ENCODE data around the gene ITGAD.
"Not testable (repeated sequence)": the region's sequence is repeated elsewhere in the genome, so short reads cannot be mapped to it uniquely, and the experiment has no call there.

The ITGAD gene

DNA sequence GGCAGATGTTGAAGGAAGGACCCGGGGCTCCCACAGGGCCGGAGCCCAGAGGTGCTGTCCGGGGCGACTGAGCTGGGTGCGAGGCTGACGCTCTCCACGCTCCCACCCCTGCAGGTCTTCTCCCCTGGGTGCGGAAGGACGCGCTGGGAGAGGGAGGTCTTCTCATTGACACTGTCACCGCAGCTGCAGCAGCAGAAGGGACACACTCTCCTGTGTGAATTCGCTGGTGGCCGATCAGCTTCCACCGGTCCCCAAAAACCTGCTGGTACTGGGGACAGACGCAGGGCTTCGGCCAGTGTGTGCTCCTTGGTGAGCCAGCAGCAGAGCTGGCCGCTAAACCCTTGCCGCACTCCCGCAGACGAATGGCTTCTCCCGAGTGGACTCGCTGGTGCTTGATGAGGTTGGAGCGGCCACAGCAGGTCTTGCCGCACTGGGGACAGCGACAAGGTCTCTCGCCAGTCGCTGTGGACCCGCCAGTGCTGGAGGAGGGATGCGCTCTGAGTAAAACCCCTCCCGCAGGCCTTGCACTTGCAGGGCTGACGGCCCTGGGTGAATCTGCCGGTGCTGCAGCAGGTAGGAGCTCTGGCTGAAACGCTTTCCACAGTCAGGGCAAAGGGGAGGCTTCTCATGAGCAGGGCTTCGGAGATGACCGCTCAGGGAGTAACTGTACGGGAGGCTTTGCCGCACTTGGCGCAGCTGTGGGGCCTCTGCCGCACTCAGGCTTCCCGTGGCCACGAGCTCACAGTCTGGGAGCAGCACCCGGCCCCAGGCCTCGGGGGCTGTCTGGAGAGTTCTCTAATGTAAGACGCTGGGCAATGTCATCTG is 43.3 kb downstream of the ITGAD start:
- DNase-seq: no peak

DNA sequence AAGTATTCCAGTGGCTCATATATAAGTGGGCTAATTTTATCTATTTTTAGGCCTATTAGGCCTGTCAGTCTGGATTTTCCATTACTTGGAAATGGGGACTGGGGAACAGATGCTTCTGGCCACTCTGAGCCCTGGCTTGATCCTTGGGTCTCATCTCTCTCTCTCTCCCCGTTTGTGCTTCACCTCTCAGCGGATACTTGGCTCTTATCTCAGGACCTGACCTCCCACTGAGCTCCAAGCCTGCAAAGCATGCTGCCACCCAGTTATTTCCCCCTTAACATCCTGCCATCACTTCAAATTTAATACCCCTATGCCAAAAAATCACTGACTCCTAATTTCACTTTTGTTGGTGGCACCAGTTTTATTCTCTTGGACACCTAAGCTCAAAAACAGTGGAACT is 45.3 kb downstream of the ITGAD start:
- DNase-seq: no peak

DNA sequence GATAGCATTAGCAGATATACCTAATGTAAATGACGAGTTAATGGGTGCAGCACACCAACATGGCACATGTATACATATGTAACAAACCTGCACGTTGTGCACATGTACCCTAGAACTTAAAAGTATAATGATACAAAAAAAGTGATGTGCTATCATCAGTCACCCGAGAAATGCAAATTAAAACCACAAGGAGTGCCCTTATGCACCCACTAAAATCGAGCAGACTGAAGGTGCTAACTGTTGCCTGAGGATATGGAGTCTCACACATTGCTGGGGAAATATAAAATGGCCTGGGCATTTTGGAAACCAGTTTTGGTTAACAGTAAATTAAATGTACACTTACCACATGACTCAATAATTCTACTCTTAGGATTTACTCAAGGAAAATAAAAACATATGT is 45.9 kb downstream of the ITGAD start:
- not testable (repeated sequence) for DNase-seq

DNA sequence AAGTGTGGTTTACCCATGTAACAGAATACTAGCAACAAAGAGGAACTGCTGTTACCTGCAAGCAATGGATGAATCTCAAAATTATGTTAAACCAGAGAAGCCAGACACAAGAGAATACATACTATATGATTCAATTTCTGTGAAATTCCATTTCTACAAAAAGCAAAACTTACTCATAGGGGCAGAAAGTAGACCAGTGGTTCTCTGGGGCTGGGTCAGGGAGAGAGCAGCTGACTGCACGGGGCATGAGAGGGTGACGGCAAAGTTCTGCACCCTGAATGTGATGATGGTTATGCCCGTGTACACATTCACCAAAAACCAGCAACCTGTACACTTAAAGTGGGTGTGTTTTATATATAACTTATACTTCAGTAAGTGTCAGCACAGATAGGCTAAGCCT is 46.4 kb downstream of the ITGAD start:
- no peak for DNase-seq

DNA sequence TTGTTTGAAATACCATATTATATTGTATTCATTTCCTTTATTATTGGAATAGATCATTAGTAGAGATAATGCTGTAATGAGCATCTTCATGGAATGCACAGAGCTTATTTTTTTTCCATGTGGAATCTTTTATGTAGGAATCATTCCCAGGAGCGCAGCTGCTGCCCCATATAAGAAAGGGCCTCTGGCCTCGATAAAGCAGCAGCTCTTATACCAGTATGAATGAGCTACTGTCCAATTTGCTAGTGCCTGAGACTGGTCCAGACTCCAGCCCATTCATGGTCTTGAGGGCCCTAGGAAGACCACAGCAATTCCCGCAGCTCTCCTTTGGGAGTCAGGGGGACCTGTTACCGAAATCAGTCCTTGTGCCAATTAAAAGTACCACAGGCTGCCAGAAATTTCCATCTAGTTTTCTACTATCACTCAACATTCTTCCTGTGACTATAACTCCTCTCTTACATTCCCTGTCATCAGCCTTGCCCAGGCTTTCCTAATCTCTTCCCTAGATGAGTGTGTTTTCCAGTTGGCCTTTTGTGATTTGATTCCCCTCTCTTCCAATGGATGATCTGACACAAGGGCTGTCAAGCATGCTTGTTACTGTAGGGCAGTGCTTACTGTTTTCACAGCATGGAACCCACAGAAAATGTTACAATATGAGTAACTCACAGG is 47.5 kb downstream of the ITGAD start:
- DNase-seq: no peak

DNA sequence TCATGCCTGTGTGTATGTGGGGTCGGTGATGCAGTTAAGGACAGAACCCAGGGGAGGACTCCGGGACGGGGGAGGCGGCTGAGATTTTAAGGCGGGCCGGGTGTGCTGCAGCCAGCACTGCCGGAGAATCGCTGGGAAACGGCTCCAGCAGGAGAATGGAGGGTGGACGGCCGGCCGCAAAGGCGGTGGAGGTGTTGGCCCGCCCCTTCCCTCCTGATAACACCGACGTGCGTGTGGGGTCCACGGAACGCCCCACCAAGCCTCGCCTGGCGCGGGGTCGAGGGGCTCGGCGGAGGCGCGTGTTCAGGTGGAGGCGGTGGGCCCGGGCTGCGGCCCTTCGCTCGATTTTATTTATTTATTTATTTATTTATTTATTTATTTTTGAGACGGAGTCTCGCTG is 48.8 kb downstream of the ITGAD start:
- no peak for DNase-seq

DNA sequence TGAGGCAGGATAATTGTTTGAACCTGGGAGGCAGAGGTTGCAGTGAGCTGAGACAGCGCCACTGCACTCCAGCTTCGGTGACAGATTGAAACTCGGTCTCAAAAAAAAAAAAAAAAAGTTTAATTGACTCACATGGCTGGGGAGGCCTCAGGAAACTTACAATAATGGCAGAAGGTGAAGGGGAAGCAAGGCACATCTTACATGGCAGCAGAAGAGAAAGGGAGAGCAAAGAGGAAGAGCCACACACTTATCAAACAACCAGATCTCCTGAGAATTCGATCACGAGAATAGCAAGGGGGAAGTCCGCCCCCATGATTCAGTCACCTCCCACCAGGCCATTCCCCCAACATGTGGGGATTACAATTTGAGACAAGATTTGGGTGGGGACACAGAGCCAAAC is 52.8 kb downstream of the ITGAD start:
- not testable (repeated sequence) for DNase-seq

DNA sequence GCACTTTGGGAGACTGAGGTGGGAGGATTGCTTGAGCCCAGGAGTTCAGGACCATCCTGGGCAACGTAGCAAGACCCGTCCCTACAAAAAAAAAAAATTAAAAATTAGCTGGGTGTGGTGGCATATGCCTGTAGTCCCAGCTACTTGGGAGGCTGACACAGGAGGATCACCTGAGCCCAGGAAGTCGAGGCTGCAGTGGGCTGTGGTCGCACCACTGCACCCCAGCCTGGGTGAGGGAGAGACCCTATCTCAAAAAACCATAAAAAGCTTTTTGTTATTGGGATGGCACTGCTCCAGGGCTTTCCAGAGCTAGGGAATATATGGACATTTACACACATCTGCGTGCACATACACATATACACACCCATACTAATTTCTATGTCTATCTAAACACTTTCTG is 58.1 kb downstream of the ITGAD start:
- no peak for DNase-seq

DNA sequence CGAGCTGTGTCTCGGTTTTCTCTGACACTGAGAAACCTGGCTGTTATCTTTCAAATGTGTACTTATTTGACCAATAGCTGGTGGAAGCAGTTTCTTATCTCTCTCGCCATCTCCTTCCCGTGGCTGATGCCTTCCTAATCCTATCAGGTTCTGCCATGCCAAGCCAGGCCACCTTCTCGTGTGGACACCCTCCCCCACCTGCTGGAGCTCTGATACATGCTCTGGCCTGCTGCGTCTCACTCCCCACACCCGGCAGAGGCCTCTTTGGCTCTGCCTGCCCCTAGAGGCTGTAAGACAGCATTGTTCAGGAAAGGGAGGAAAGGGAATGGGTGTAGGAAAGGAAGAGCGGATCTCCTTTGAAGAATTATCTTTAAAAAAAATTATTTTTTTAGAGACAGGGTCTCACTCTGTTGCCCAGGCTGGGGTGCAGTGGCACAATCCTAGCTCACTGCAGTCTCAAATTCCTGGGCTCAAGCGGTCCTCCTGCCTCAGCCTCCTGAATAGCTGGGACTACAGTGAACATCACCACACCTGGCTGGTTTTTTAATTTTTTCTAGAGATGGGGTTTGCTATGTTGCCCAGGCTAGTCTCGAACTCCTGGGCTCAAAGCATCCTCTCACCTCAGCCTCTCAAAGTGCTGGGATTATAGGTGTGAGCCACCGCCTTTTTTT is 58.7 kb downstream of the ITGAD start:
- DNase-seq: no peak

DNA sequence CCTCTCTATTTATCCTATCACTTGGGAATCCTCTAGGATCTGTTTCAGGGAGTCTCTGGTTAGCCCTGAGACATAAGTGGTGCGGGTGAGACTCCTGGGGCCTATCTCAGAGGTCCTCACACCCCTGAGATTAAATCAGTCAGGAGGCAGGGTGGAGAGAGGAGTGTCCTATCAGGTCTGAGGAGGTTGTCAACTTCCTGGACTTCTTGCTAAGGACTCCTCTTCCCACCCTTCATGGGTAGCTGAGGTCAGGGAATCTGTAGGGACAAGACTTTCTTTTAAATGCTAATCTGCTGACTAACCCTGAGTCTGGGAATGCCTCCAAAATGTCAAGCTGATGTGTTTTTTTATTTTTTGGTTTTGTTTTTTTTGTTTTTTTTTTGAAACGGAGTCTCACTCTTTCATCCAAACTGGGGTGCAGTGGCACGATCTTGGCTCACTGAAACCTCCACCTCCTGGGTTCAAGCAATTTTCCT is 59.5 kb downstream of the ITGAD start:
- DNase-seq: no peak

DNA sequence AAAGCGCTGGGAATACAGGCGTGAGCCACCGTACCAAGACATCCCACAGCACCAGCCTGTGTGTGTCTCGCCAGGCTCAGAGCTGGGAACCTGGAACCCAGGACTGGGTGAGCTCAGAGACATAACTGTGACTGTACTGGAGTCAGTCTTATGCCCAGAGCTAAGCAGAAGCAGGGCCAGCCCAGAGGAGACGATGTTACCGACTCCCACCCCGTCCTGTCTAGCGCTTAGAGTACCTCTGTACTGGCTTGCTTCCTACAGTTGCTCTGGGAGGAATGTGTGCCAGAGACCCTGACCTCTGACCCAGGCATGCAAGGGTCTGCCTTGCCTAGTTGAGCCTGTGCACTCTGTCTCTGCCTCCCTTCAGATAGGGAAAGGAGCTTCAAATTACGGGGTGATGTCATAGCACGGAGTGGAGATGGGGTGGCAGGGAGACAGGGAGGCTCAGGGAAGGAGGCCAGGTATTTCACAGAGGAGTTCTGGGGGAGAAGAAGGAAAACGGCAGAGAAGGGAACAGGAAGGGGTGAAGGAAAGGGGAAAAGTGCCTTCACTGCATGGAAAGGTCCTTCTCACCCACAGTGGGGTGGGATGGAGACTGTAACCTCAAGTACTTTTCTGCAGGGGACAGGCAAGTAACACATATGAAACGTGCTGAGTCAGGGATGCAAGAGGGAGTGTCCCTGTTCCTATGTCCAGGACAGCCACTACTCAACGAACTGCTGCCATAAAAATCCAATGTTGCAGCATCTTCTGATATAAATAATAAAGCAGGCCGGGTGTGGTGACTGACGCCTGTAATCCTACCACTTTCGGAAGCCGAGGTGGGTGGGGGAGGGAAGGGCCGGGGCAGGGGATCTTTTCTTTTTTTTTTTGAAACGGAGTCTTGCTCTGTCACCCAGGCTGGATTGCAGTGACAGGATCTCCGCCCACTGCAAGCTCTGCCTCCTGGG is 60.4 kb downstream of the ITGAD start:
- DNase-seq: no peak

DNA sequence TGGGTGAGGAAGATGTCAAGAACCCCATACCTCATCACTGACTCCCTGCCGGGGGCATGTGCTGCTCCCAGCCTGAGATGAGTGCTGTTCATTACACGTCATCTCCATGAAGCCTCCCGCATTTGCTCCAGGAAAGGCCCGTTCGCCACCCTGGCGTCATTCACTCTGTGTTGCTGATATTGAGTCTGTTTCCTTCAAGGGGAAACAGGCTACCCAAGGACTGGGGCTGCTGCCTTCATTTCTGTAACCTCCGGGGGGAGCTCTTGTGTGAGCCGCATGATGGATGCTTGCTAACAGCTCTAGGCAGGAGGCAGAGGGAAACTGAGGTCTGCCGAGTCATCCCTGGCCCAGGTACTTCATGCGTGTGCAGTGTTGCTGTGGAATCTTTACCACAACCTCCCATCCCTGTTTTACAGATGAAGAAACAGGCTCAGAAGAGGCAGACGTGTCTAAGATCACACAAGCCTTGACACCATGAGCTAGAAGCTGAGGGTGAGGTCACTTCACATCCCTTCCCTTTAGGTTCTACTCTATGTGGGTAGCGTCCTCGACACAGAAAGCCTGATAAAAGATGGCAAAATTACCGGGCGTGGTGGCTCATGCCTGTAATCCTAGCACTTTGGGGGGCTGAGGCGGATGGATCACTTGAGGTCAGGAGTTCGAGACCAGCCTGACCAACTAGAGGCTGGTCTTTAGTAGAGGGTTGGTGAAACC is 62.6 kb downstream of the ITGAD start:
- DNase-seq: peak; percentile 17

DNA sequence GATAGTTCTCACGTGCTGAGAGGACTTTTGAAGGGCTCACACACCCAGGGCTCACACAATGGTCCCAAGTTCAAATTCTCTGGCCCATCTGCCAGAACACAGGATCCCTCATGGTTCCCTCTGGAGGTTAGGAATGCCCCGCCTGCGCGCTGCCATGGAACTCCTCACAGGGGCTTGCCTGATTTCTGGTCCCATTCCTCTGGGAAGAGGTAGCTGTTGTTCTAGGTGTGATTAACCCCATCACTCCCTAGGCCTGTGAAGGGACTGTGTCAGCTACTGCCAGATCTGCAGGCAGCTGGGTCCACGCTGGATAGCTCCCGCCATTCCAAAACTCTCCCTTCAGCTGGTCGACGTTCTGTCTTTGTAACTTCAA is 63.8 kb downstream of the ITGAD start:
- DNase-seq: no peak

DNA sequence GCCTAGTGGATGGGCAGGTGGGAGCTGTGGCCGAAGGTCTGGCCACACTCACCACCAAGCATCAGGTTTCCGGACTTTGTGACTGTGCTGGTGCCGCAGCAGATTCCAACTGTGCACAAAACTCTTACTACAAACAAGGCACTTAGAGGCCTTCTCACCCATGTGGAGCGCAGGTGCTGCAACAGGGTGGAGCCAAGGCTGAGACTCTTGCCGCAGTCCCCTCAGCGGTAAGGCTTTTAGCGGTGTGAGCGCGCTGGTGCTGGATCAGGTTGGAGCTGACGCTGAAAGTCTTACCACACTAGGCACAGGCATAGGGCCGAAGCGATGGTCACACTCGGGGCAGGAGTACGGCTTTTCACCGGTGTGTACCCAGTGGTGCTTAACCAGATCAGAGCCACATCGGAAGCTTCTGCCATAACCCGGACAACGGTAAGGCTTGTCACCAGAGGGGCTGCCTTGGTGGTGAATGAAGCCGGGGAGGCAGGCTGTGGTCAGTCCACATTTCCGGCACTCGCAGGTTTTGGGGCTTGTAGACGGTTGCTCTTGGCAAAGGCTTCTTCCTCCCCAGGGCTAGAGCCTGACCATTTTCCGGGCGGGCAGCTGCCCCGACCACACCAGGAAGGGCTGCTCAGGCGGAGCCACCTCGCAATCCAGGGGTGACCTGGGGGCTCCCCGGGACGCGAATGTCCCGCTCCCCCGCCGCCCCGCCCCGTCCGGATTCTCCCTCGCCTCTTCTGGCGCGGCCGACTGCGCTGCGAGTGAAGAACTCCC is 65.1 kb downstream of the ITGAD start:
- DNase-seq: peak; percentile 64

DNA sequence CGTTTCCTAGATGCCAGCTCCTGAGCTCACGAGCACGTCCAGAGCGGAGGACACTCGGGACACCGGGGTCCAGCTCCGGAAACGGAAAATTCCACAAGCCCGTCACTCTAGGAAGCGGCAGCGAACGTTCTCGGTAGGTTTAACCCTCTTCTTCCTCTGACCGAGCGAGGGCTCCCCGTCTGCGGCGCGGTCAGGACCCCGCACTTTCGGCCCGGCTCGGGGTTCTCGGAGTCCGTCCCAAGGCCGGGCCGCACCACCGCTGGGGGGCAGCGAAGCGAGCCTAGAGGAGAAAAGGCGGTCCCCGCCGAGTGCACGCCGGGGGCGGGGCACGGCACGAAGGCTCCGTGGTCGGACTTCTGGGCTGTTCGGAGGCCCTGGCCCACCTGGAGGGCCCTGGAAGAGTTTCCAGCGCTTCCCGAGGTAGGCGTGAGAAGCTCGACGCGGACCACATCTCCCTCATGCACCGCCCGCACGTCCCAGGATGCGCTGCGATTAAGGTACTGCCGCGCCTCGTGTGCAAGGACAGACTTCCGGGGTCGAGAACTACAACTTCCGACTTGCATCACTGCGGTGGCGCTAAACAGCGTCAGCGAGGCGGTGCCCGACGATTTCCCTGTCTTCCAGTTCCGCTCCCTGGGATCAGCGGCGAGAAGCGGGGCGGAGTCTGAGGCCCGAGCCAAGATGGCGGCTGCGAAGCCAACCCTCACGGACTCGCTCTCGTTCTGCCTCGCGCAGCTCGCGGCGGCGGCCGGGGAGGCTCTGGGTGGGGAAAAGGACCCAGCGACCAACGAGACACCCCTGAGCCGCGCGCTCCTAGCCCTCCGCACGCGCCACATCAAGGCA is 65.9 kb downstream of the ITGAD start, which contains the start of gene ARMC5:
Gene ARMC5, plus strand, starts transcription at position 658 of the 843 bp plus-strand sequence. Its CDS starts 24 bp downstream, at position 682.
- DNase-seq: peak; percentile 96

DNA sequence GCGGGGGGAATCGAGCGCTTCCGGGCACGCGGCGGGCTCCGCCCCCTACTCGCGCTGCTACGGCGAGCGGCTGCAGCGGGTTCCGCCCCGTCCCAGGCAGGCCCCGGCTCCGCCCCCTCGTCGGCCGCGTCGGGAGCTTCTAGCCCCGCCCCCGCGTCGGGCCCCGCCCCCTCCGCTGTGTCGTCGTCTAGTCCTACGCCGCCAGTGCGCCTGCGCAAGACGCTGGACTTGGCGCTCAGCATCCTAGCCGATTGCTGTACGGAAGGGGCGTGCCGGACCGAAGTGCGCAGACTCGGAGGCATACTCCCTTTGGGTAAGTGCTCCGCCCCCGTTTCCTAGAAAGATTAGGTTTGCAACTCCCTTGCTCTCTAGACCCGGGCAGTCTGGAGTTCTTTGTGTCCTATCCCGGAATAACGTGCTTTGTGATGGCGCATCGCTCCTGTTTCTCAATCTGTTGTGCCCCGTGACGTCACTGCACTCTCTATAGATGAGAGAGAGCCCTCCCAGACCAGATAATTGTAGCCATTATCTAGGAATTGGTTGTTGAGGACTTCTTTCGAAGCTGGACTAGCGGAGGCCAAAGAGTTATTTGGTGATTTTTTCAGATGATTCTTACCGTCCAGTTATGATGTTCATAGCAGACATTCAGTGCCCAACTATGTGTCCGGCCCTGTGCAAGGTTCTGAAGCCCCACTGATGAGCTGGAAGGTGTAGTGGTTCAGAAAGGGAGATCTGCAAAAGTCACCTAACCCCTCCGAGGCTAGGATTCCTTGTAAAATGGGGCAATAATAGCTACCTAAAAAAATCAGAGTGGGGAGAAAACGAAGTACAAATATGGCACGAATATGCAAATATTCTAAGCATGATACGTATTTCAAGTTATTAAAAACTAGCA is 66.8 kb downstream of the ITGAD start:
- DNase-seq: peak; percentile 99

DNA sequence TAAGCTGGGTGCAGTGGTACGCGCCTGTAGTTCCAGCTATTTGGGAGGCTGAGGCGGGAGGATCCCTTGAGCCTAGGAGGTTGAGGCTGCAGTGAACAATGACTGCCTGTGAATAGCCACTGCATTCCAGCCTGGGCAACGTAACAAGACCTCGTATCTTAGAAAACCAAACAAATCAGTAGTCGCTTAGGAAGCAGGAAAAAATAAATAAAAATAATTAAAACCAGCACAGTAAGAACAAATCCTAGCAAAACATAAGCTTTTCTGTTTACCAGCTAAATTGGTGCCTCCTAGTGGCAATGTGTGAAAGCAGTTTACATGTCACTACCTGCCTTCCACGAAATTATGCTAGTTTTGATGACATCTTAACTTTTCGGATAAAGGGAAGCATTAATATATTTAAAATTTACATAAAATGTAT is 67.5 kb downstream of the ITGAD start:
- no peak for DNase-seq

DNA sequence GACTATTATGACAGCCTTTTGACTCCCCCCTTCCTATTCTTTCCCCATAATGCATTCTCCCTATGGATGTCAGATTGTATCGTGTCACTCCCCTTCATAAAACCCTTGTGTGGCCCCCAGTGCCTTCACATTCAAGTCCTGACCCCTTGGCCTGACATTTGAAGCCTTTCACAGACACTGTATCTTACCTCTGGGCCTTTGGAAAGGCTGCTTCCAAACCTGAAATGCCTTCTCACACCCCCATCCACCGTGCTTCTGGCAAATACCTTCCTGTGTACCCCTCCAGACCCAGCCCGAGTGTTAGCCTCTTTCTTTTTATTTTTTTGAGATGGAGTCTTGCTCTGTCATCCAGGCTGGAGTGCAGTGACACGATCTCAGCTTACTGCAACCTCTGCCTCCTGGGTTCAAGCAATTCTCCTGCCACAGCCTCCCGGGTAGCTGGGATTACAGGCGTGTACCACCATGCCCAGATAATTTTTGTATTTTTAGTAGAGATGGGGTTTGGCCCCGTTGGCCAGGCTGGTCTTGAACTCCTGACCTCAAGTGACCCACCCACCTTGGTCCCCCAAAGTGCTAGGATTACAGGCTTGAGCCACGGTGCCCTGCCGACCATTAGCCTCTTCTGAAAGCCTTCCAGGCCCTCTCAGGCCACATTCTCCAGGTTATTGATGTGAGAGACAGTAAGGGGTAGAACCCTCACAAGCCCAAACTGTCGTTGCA is 68.2 kb downstream of the ITGAD start:
- no peak for DNase-seq
